Keratinocyte (primary cell): Measurements from ENCODE around the gene CD1B. TPM values are rescaled to one million over a fixed set of nuclear protein-coding genes. Genes with fewer than 3 reads are reported as not detected.

Experiments used
- DNase-seq: peaks from one replicate; pipeline ENCODE4 v3.0.0-alpha.2; 2011; ENCODE audit warnings: low read depth, missing footprints, low spot score
- FAIRE-seq: peaks from 2 replicates; lab custom pipeline; 2011; peaks lifted over from hg19 to GRCh38; lab: Jason Lieb, UNC
- H2AFZ ChIP-seq: 2 replicates; pipeline ENCODE4 v1.6.0; 2012; ENCODE audit warnings: low read length, control low read depth, inconsistent platforms; ENCODE audit not compliant: control insufficient read depth
- H3K27ac ChIP-seq: 2 replicates; pipeline ENCODE4 v1.5.1; 2011; ENCODE audit warnings: low read length; ENCODE audit not compliant: control insufficient read depth, insufficient read depth
- H3K27me3 ChIP-seq: 3 replicates; pipeline ENCODE4 v1.6.0; 2011; ENCODE audit warnings: low read length; ENCODE audit not compliant: control insufficient read depth, insufficient read depth; ENCODE audit errors: extremely low read depth
- H3K36me3 ChIP-seq, 2 experiments: 2 replicates in 1 of 2; 3 replicates in 1 of 2; pipeline ENCODE4 v1.5.1; 2011; ENCODE audit warnings: low read length in 2 of 2, mild to moderate bottlenecking in 1 of 2; ENCODE audit not compliant: control insufficient read depth in 2 of 2, insufficient read depth in 2 of 2; ENCODE audit errors: extremely low read depth in 1 of 2
- H3K4me1 ChIP-seq: 3 replicates; pipeline ENCODE4 v1.5.1; 2011; ENCODE audit warnings: low read length; ENCODE audit not compliant: control insufficient read depth, insufficient read depth; ENCODE audit errors: extremely low read depth
- H3K4me2 ChIP-seq: 3 replicates; pipeline ENCODE4 v1.6.0; 2011; ENCODE audit warnings: low read depth, low read length; ENCODE audit not compliant: control insufficient read depth, insufficient read depth; ENCODE audit errors: extremely low read depth
- H3K4me3 ChIP-seq, 3 experiments: fragments of 200-600 bp in 1 of 3; sonication (generic) in 1 of 3; 2 replicates in 2 of 3; 3 replicates in 1 of 3; pipeline ENCODE4 v1.5.1; 2011 to 2016; ENCODE audit warnings: low read length in 3 of 3, mild to moderate bottlenecking in 3 of 3, control low read depth in 2 of 3, inconsistent platforms in 1 of 3, low read depth in 1 of 3, mixed read lengths in 1 of 3, mixed run types in 1 of 3, moderate library complexity in 1 of 3; ENCODE audit not compliant: control insufficient read depth in 2 of 3, insufficient read depth in 2 of 3; ENCODE audit errors: extremely low read depth in 1 of 3
- H3K79me2 ChIP-seq: 2 replicates; pipeline ENCODE4 v1.6.0; 2012; ENCODE audit warnings: low read length; ENCODE audit not compliant: control insufficient read depth, insufficient read depth
- H3K9ac ChIP-seq: 3 replicates; pipeline ENCODE4 v1.6.0; 2011; ENCODE audit warnings: low read length; ENCODE audit not compliant: control insufficient read depth, insufficient read depth; ENCODE audit errors: extremely low read depth
- H3K9me1 ChIP-seq: 3 replicates; pipeline ENCODE4 v1.6.0; 2011; ENCODE audit warnings: low read length; ENCODE audit not compliant: control insufficient read depth, insufficient read depth; ENCODE audit errors: extremely low read depth
- H3K9me3 ChIP-seq: 2 replicates; pipeline ENCODE4 v1.5.1; 2012; ENCODE audit warnings: low read depth, low read length; ENCODE audit not compliant: control insufficient read depth
- H4K20me1 ChIP-seq: 3 replicates; pipeline ENCODE4 v1.6.0; 2011; ENCODE audit warnings: low read length; ENCODE audit not compliant: control insufficient read depth, insufficient read depth; ENCODE audit errors: extremely low read depth
- CTCF ChIP-seq, 3 experiments: IDR thresholded peaks in 1 of 3; conservative IDR thresholded peaks in 1 of 3; optimal IDR thresholded peaks in 1 of 3; 2 replicates in 2 of 3; 3 replicates in 1 of 3; pipeline versions ENCODE3 to v1.5.1; 2011; ENCODE audit warnings: low read length in 3 of 3, mild to moderate bottlenecking in 3 of 3, moderate library complexity in 2 of 3, control low read depth in 1 of 3, inconsistent platforms in 1 of 3; ENCODE audit not compliant: insufficient read depth in 2 of 3; ENCODE audit errors: extremely low read depth in 1 of 3
- EZH2 ChIP-seq: IDR thresholded peaks from one replicate; pipeline ENCODE4 v1.6.1; 2012; ENCODE audit warnings: inconsistent platforms, mild to moderate bottlenecking, low read length, moderate library complexity
- dilution Hi-C: fragments of 300-500 bp; cut with MboI; formaldehyde crosslinking; loops from one replicate; pipeline ENCODE4 v1.7.0; 2020; ENCODE audit warnings: low sequenced_read_pairs; ENCODE audit not compliant: extremely low pct_ligation_motif_present
- polyA plus RNA-seq, 5 experiments: library from polyadenylated mRNA; depleted of rRNA in 3 of 5; stranded (reverse) in 3 of 5; stranded (forward) in 1 of 5; unstranded in 1 of 5; fragments of >200 nt; gene quantifications; 1 replicate in 1 of 5; 2 replicates in 3 of 5; 3 replicates in 1 of 5; pipeline versions ENCODE4 v1.2.1 to v1.2.3, GENCODE V29; 2011 to 2012; ENCODE audit warnings: missing spikeins in 2 of 5, low read depth in 1 of 5, low replicate concordance in 1 of 5

CD1B gene
- polyA plus RNA-seq, 1 donor (not counting 4 experiments of a cell fraction or from before 2014, with no cell fraction given): not detected

- Histone ChIP-seq H3K79me2 (no peaks in the 10 kb centered on the region), H3K36me3 (no peaks in the 10 kb centered on the region), H3K27ac (no peak overlapping the region), H2AFZ (no peak overlapping the region), H3K9me3 (no peaks in the 10 kb centered on the region), H3K4me1 (no peaks in the 10 kb centered on the region), H3K27me3 (no peaks in the 10 kb centered on the region), H4K20me1 (no peaks in the 10 kb centered on the region), H3K9ac (no peak overlapping the region), H3K4me2 (no peak overlapping the region), H3K9me1 (no peaks in the 10 kb centered on the region), H3K4me3 (no peak overlapping the region)
- DNase-seq (no peak), FAIRE-seq (no peak)
- no peak for TF ChIP-seq CTCF (optimal IDR thresholded peaks at IDR 0.05 in 1 of 3, IDR thresholded peaks at IDR 0.05 in 1 of 3, conservative IDR thresholded peaks at IDR 0.05 in 1 of 3; ENCODE audit: extremely low read depth in 1 of 3, insufficient read depth in 2 of 3, low read length in 3 of 3)
- no peak for TF ChIP-seq EZH2
- dilution Hi-C loops: no loop called here
Measured at GRCh38 chr1:158286941-158287346, 44.4 kb downstream of the CD1B start.

GRCh38 chr1:158286487-158286886 is 44.8 kb downstream of the CD1B start:
- dilution Hi-C loops: no loop called here
- no peak for FAIRE-seq
- no peak for DNase-seq
- Histone ChIP-seq H2AFZ (no peak overlapping the region), H3K79me2 (no peaks in the 10 kb centered on the region), H3K36me3 (no peaks in the 10 kb centered on the region), H4K20me1 (no peaks in the 10 kb centered on the region), H3K4me3 (no peak overlapping the region), H3K27me3 (no peaks in the 10 kb centered on the region), H3K9me1 (no peaks in the 10 kb centered on the region), H3K9ac (no peak overlapping the region), H3K9me3 (no peaks in the 10 kb centered on the region), H3K4me2 (no peak overlapping the region), H3K4me1 (no peaks in the 10 kb centered on the region), H3K27ac (no peak overlapping the region)
- no peak for TF ChIP-seq CTCF (optimal IDR thresholded peaks at IDR 0.05 in 1 of 3, IDR thresholded peaks at IDR 0.05 in 1 of 3, conservative IDR thresholded peaks at IDR 0.05 in 1 of 3; ENCODE audit: extremely low read depth in 1 of 3, insufficient read depth in 2 of 3, low read length in 3 of 3)
